OCI-LY3 (cell line): Measurements from ENCODE around the gene IQCB1.

Experiments
- H2AFZ ChIP-seq: fragments of 200-600, 300-600 bp; shearing (Covaris generic); 2 replicates; pipeline ENCODE4 v1.6.0; 2014; ENCODE audit warnings: antibody characterized with exemption, low read depth, low read length
- H3K27ac ChIP-seq: fragments of 200-600, 300-600 bp; sonication (generic); 2 replicates; pipeline ENCODE4 v1.5.1; 2014; ENCODE audit warnings: mild to moderate bottlenecking, low read length, moderate library complexity, mixed read lengths
- H3K27me3 ChIP-seq: fragments of 200-600, 300-600 bp; sonication (generic); 2 replicates; pipeline ENCODE4 v1.6.1; 2014; ENCODE audit warnings: low read depth, low read length, mixed read lengths
- H3K36me3 ChIP-seq: fragments of 200-600, 300-600 bp; sonication (generic); replicated peaks from 2 replicates; pipeline ENCODE3; 2014; ENCODE audit warnings: low read depth, low read length, mixed read lengths
- H3K4me1 ChIP-seq: fragments of 300-600, 200-600 bp; sonication (generic); 2 replicates; pipeline ENCODE4 v1.6.1; 2014; ENCODE audit warnings: low read length, mixed read lengths
- H3K4me2 ChIP-seq: fragments of 200-600, 300-600 bp; sonication (generic); 2 replicates; pipeline ENCODE4 v1.6.1; 2014; ENCODE audit warnings: low read length, mixed read lengths
- H3K4me3 ChIP-seq: fragments of 300-600, 200-600 bp; sonication (generic); 2 replicates; pipeline ENCODE4 v1.5.1; 2014; ENCODE audit warnings: antibody characterized with exemption, mild to moderate bottlenecking, low read length, moderate library complexity
- H3K79me2 ChIP-seq: fragments of 300-600, 200-600 bp; shearing (Covaris generic); 2 replicates; pipeline ENCODE4 v1.6.1; 2014; ENCODE audit warnings: mild to moderate bottlenecking, low read length, mixed read lengths
- H3K9ac ChIP-seq: fragments of 300-600, 200-600 bp; shearing (Covaris generic); 2 replicates; pipeline ENCODE4 v1.6.0; 2014; ENCODE audit warnings: mild to moderate bottlenecking, low read length, moderate library complexity
- H3K9me3 ChIP-seq: fragments of 200-600, 300-600 bp; shearing (Covaris generic); 2 replicates; pipeline ENCODE4 v1.6.1; 2014; ENCODE audit warnings: low read length, mixed read lengths; ENCODE audit not compliant: insufficient read depth
- H4K20me1 ChIP-seq: fragments of 200-600, 300-600 bp; sonication (generic); 2 replicates; pipeline ENCODE4 v1.6.1; 2016; ENCODE audit warnings: low read length, mixed read lengths; ENCODE audit not compliant: insufficient read depth
- CTCF ChIP-seq: fragments of 200-600, 300-600 bp; sonication (generic); IDR thresholded peaks from 2 replicates; pipeline ENCODE4 v1.5.1; 2014; ENCODE audit warnings: antibody characterized with exemption, low read length, low read depth
- EZH2phosphoT487 ChIP-seq: fragments of 200-600 bp; shearing (Covaris generic); IDR thresholded peaks from 2 replicates; pipeline ENCODE4 v1.6.1; 2018; ENCODE audit warnings: antibody characterized with exemption, mixed run types, low read depth

Gene IQCB1

GRCh38 chr3:121800906-121801305 is 34.0 kb downstream of the IQCB1 start:
- Histone ChIP-seq H3K27me3 (no peaks in the 10 kb centered on the region), H3K9me3 (no peaks in the 10 kb centered on the region), H2AFZ (no peak overlapping the region), H3K4me2 (no peak overlapping the region), H3K36me3 (peaks cover 16% of the 10 kb centered on the region), H3K4me1 (peaks cover 13% of the 10 kb centered on the region), H3K27ac (no peak overlapping the region), H3K4me3 (no peak overlapping the region), H3K9ac (no peak overlapping the region), H4K20me1 (no peaks in the 10 kb centered on the region), H3K79me2 (no peaks in the 10 kb centered on the region)
- TF ChIP-seq CTCF (no peak), EZH2phosphoT487 (no peak)

GRCh38 chr3:121796970-121797369 is 37.9 kb downstream of the IQCB1 start:
- no peak overlapping the region for H3K27ac ChIP-seq
- TF ChIP-seq CTCF (no peak), EZH2phosphoT487 (no peak)
- H3K4me3 ChIP-seq = no peak overlapping the region
- no peak overlapping the region for H3K4me2 ChIP-seq
- no peaks in the 10 kb centered on the region for H3K79me2 ChIP-seq
- no peaks in the 10 kb centered on the region for H3K9me3 ChIP-seq
- peaks cover 43% of the 10 kb centered on the region for H3K4me1 ChIP-seq
- no peak overlapping the region for H2AFZ ChIP-seq
- no peak overlapping the region for H3K9ac ChIP-seq
- no peaks in the 10 kb centered on the region for H4K20me1 ChIP-seq
- no peaks in the 10 kb centered on the region for H3K27me3 ChIP-seq
- peaks cover 7% of the 10 kb centered on the region for H3K36me3 ChIP-seq

- no peaks in the 10 kb centered on the region for H3K27me3 ChIP-seq
- peaks cover 34% of the 10 kb centered on the region for H3K4me1 ChIP-seq
- peak overlapping the region; percentile 58 for H3K27ac ChIP-seq
- TF ChIP-seq CTCF (no peak), EZH2phosphoT487 (no peak)
- peaks cover 15% of the 10 kb centered on the region for H3K36me3 ChIP-seq
- H3K9ac ChIP-seq = no peak overlapping the region
- no peaks in the 10 kb centered on the region for H3K79me2 ChIP-seq
- peak overlapping the region; percentile 55 for H3K4me2 ChIP-seq
- H4K20me1 ChIP-seq = no peaks in the 10 kb centered on the region
- H3K4me3 ChIP-seq = peak overlapping the region; percentile 18
- H3K9me3 ChIP-seq = no peaks in the 10 kb centered on the region
- H2AFZ ChIP-seq = no peak overlapping the region
Observed at GRCh38 chr3:121794264-121794983, 40.4 kb downstream of the IQCB1 start.

GRCh38 chr3:121793078-121793477 is 41.8 kb downstream of the IQCB1 start:
- Histone ChIP-seq H3K9me3 (no peaks in the 10 kb centered on the region), H2AFZ (no peak overlapping the region), H4K20me1 (no peaks in the 10 kb centered on the region), H3K79me2 (no peaks in the 10 kb centered on the region), H3K9ac (no peak overlapping the region), H3K4me3 (0 out of 2 replicates have a peak overlapping the region, but pooled peaks have one; percentile 12), H3K27ac (peak overlapping the region; percentile 58), H3K36me3 (peaks cover 25% of the 10 kb centered on the region), H3K4me2 (peak overlapping the region; percentile 55), H3K4me1 (peaks cover 34% of the 10 kb centered on the region), H3K27me3 (no peaks in the 10 kb centered on the region)
- TF ChIP-seq EZH2phosphoT487 = no peak
- no peak for TF ChIP-seq CTCF
